Hippocampal formation (tissue), 2 donors: ENCODE results near the gene CSRP2.

Experiments
- DNase-seq, 2 donors: peaks; one replicate each; lab custom pipeline; 2025; lab: John Stamatoyannopoulos, UW

Gene CSRP2

DNA sequence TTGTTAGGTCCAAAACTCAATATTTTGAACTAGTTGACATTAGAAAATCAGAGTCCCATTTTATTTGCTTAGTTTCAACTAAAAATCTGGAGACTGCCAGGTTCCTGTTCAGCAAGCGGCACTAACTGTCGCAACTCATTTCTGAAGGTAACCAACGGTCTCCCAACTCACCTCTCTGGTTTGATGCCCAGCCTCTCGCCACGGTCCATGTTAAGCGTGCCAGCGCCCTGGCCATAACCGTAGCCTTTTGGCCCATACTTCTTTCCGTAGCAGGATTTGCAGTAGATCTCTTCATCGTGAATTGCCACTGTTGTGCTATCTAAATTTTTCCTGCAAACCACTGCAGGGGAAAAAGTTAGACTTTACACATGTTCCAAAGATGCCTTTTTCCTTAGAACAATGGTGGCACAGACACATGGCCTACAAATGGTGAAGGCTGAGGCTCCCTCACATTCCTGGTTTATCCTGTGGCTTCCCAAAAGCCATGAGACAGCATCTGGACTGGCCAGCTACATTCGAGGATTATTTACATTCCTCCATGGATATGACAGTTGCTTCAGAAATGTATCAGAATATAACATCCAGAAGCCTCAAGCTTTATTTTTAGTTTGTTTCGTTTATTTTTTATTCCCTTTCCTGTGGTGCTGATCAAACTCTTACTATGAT, 15.7 kb downstream of the CSRP2 start:
- DNase-seq: no peak

DNA sequence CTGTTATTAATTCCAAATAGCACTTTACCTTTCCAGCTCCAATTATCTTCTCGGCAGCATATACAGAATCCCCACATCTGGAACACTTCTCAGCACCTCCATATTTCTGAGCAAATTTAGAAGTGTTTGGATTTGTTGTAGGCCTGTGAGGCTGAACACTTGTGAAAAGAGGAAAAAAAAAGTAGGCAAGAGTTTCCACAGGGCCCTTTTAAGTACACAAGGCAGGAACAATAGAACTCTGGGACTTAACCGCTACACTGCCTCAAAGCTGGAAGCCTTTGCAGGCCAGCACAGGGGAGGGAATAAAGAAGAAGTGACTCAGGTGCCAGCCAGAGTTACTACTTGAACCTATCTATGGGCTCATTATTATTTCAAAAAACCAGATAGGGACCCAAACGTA, 18.6 kb downstream of the CSRP2 start:
- DNase-seq: peak in 1 of 2 donors; percentile 6

DNA sequence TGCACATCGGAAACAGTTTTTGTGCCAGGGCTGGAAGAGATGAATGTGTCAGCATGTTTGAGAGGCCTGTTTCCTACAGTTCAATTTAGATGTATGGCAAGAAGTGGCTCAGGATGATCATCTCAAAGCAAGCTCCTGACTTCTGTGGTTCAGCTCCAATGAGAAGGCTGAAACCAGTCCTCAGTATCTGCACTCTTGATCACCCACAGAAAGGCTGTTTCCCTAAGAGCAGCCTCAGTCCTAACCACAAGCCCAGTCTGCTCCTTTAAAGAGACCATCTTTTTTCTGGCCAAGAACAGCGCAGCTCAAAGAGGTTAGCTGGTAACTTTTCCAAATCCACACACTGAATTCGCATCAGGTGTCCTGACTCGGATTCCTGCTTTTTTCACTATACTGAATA, 19.2 kb downstream of the CSRP2 start:
- DNase-seq: no peak

DNA sequence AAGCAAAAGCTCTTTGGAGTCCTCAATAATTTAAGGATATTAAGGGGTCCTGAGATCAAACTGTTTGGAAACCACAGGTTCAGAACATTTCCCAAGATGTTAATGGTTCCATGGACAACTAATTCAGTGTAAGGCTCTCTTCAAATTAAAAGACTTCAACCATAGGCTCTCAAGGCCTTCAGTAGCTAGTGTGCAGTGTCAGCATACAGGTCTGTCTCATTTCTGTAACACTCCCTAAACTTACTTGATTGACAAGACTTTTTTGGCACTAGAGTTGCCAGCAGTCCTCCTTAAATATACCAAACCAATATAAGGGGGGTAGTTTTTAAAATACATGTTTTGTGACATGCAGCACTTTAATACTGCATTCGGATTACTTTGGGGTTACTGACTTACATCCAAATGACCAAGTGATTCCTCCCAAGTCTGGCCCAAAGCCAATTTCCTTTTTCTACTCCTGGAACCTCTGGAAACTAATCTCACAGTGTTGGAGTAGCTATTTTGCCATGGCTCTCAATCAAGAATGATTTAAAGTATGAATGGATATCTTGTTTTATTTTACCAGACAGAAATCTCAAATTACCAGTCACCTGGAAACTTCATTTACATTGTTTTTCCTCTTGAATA, 22.7 kb downstream of the CSRP2 start:
- DNase-seq: no peak

DNA sequence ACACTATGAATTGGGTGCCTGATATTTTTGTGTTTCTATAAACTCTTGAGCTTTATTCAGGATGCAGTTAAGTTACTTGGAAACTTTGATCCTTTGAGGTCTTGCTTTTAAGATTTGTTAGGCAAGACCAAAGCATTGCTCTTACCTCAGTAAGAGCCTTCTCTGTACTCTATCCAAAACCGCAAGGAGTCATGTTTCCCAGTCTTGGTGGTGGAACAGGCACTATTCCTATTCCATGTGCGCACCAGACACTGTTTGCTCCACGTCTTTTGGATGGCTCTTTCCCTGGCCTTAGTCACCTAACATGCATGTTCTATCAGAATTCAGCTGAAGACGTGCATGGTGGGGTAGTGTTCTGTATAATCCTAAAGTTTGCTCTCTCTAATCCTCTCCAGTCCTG, 23.5 kb downstream of the CSRP2 start:
- no peak for DNase-seq

DNA sequence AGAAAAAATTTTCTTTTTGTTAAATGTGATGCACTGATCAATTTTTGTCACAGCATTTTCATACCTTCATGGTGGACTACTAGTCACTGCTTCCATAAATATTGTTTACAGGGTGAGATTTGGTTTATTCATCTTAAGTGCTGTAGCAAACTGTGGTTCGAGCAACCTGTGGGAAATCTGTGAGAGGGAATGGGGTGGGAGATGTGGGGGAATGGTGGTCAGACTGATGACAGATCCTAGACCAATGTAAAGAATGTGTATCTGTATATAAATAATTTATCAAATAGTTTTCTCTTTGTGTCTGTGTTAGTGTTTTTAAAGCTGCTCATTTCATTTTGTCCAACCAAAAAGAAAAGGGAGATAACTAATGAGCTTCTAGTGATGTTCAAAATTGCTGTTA, 26.7 kb downstream of the CSRP2 start:
- no peak for DNase-seq

DNA sequence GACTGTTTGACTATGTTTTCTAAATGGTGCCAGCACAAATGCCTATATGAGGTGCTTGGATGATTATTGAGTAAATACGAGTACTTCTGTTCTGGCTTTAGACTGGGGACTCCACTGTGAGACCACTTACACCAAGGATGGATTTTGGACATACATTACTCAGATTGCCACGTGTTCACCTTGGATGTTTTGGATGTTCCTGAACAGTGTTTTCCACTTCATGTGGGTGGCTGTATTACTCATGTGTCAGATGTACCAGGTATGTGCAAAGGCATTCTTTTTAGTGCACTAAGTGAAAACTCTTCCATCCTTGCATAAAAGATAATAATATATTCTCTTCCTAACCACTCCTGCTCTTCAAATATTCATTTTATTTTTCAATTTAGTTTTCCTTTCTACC, 30.7 kb downstream of the CSRP2 start:
- DNase-seq: no peak

DNA sequence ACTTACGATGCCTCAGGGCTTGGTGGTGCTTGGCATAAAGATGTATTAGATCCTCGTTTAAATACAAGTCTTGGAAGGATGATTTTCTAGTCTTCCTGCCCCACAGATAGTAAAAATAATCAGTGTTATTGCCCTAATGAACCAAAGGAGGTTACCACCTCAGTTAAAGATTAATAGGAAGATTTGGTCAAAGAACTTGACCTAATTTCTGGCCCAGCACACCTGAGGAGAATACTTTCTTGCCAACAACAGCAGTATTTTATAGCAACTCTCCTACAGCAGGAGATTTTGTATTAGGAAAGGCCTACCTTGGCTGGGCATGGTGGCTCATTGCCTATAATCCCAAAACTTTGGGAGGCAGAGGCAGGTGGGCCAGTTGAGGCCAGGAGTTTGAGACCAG, 31.6 kb downstream of the CSRP2 start:
- no peak for DNase-seq

DNA sequence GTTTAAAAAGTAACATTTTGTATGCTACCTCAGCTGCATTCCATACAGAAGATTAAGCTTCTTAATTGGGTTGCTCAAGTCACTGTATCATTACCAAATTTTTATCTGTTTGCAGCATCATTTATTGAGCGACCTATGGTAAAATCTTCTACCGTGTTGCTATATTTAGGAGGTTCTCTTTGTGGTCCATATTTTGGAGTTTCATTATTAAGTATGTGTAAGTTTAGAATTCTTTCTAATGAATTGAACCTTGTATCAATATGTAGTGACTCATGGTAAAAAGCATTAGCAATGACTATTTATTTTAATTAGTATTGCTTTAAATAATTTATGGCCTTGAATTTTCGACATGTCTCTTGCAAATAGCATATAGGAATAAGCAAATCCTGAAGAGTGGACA, 42.2 kb downstream of the CSRP2 start:
- no peak for DNase-seq

DNA sequence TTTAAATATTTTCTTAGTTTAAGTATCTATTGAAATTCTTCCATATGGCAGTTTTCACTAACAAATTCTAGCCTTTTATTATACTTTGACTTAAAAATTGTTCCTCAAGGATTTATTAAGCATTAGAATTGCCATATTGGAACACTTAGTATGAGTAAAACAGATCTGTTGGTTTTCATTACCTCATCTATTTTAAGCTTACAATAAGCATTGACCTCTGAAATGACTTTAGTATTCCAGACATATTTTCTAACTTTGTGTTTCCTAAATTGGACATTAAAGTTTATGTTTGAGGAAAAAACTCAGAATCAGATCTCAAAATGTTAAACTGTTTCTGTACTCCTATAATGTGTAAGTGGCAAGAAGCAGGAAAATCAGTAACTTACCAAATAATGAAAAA, 48.4 kb downstream of the CSRP2 start:
- DNase-seq: no peak

DNA sequence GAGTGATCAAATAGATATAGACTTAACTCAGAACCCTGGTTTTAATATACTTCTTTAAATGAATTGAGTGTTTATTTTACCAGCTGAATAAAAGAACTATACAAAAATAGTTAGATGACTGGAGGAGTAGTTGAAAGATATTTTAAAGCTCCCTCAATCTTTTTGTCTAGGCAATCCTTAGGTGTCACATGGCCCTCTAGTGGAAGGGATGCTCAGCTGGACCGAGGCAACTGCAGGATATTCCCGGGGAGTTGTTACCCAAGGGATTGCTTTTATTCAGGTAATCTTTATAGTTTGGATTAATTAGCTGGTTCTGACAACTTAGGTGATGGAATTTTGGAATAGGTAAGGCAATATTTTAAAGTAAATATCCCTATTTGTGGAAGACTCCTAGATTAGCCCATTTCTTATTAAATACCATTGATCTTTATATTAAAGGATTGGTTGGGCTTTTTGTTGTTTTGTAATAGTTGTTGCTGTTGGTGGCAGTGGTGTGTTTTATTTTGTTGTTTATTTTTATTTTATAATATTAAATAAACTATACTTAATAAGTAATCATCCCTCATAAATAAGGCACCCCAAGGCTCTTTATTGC, 57.8 kb downstream of the CSRP2 start:
- DNase-seq: peak in 1 of 2 donors; percentile 9

DNA sequence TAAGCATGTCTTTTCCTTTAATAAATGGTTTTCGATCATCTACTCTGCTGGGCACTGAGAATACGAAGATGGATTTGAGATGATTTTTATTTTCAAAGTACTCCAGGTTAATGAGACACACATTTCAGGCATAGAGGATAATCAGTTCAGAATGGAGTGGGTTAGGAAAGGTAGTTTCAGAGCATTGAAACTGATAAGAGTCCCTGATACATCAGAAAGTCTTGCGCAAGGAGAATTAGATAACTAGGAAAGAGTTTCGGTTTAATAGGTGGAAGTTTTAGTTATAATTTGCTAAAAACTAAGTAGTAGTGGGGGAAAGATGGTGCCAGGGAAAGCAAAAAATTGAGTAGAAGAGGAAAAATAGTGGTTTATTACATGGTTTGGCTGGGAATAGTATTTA, 64.8 kb downstream of the CSRP2 start:
- no peak for DNase-seq

DNA sequence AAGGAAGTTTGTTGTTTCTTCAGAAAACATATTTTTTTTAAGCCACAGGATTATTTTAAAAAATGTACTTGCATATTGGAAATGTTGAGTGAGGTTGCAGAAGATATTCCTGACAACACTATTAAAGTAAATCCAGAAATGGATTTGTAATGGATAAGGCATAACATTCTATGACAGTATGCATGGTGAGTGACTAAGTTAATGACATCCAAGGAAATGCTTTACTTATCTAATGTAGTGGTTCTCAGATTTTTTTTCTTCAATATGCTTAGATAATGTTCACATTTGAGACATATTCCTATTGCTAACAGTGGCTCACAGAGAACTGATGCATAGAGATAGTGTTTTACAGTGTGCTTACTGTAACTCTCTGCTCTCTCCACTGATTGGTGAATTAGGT, 65.6 kb downstream of the CSRP2 start:
- no peak for DNase-seq

DNA sequence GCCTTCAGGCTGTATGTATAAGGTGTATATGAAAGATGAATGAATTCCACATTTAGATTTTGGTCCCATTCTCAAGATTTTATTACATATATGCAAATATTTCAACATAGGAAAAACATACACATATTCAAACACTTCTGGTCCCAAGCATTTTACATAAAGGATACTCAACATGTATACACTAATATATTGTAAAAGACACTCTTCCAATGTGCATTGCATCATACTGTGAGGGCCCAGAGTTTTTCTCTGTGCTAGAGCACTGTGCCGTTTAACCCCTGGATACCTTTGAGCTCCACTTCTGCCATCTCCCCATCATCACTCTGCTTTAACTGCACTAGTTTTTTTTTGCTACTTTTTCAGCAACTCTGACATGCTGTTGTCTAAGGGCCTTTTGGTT, 66.8 kb downstream of the CSRP2 start:
- DNase-seq: no peak

DNA sequence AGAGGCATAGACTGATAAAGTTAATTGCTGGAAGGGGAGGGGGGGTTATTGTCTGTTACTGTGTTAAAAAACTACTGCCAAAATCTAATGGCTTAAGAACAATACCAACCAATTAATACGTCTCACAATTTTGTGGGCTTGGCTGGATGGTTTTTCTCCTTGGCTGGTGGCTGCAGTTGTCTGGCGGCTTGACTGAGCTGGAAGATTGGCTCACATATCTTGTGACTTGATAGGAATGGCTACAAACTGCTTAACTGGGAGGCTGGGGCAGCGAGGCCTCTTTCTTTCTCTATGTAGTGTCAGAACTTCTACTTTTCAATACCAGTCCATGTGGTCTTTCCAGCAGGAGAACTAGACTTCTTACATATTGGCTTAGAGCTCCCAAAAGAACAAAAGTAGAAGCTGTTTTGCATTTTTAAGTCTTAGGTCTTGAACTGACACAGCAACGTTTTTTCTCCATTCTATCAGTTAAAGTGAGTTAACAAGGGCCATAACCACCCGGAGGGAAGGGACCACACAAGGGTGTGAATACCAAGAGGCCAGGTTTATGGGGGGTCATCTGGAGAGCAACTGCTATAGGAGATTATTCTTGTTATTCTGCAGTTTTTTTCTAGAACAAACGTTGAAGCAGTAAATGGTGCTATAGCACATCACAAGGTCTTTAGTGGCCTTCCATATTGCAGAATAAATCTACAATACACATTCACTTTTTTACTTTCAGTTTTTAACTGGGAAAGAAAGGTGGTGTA, 68.0 kb downstream of the CSRP2 start:
- peak in 1 of 2 donors; percentile 23 for DNase-seq
